HepG2 (cell line): ENCODE measurements around the gene RREB1. TPM values are rescaled to one million over a fixed set of nuclear protein-coding genes. Genes with fewer than 3 reads are reported as not detected.

Experiments used
- ARID4A ChIP-seq: sonication (generic); formaldehyde crosslinking; IDR thresholded peaks from 2 replicates; pipeline ENCODE4 v1.5.0; 2020; ENCODE audit warnings: mild to moderate bottlenecking, missing genetic modification reagents, borderline replicate concordance
- CBFB ChIP-seq: sonication (generic); formaldehyde crosslinking; IDR thresholded peaks from 2 replicates; pipeline ENCODE4 v1.4.0; 2020; ENCODE audit warnings: missing genetic modification reagents
- CCAR2 ChIP-seq: fragments of 200-400 bp; formaldehyde crosslinking; optimal IDR thresholded peaks from 2 replicates; pipeline ENCODE3; 2018; ENCODE audit warnings: low read depth, mild to moderate bottlenecking, low read length, moderate library complexity
- GFI1 ChIP-seq: sonication (generic); formaldehyde crosslinking; IDR thresholded peaks from 2 replicates; pipeline ENCODE4 v1.5.0; 2020; ENCODE audit warnings: missing genetic modification reagents, mild to moderate bottlenecking, borderline replicate concordance
- KDM5B ChIP-seq: sonication (generic); formaldehyde crosslinking; IDR thresholded peaks from 2 replicates; pipeline ENCODE4 v1.4.0; 2020; ENCODE audit warnings: missing genetic modification reagents, mild to moderate bottlenecking, borderline replicate concordance
- KMT2A ChIP-seq: sonication (generic); formaldehyde crosslinking; IDR thresholded peaks from 2 replicates; pipeline ENCODE4 v1.4.0; 2020; ENCODE audit warnings: missing genetic modification reagents
- MED13 ChIP-seq: sonication (generic); formaldehyde crosslinking; IDR thresholded peaks from 2 replicates; pipeline ENCODE4 v1.5.0; 2020; ENCODE audit warnings: missing genetic modification reagents
- NCOR1 ChIP-seq: fragments of 200-600 bp; sonication (generic); IDR thresholded peaks from 2 replicates; pipeline ENCODE4 v1.7.0; 2017; ENCODE audit warnings: antibody characterized with exemption, low read length, borderline replicate concordance
- NFE2L2 ChIP-seq: fragments of 150-350 bp; IDR thresholded peaks from 2 replicates; pipeline ENCODE4 v1.6.1; 2014; ENCODE audit warnings: low read length
- SMARCC2 ChIP-seq: fragments of 450-650 bp; IDR thresholded peaks from 2 replicates; pipeline ENCODE4 v1.6.1; 2017; ENCODE audit warnings: antibody characterized with exemption, mild to moderate bottlenecking
- TAF1 ChIP-seq: sonication (generic); formaldehyde crosslinking; IDR thresholded peaks from 2 replicates; pipeline ENCODE4 v1.4.0; 2020; ENCODE audit warnings: missing genetic modification reagents
- ZBTB20 ChIP-seq: sonication (generic); formaldehyde crosslinking; IDR thresholded peaks from 2 replicates; pipeline ENCODE4 v1.8.1; 2023; ENCODE audit warnings: missing genetic modification reagents, low read depth, mild to moderate bottlenecking, borderline replicate concordance
- ZBTB8A ChIP-seq: sonication (generic); formaldehyde crosslinking; IDR thresholded peaks from 2 replicates; pipeline ENCODE4 v1.4.0; 2020; ENCODE audit warnings: mild to moderate bottlenecking, low read depth, missing genetic modification reagents, borderline replicate concordance
- ZFP36 ChIP-seq: fragments of 150-350 bp; IDR thresholded peaks from 2 replicates; pipeline ENCODE4 v1.6.1; 2018; ENCODE audit warnings: borderline replicate concordance, low read length, low read depth; ENCODE audit not compliant: partially characterized antibody
- ZNF614 ChIP-seq: IDR thresholded peaks from 2 replicates; pipeline ENCODE4 v1.6.1; 2018; ENCODE audit warnings: missing biosample characterization, missing genetic modification reagents, inconsistent platforms, borderline replicate concordance
- ZNF773 ChIP-seq: sonication (generic); formaldehyde crosslinking; IDR thresholded peaks from 2 replicates; pipeline ENCODE4 v1.4.0; 2020; ENCODE audit warnings: missing genetic modification reagents, borderline replicate concordance
- ZNF891 ChIP-seq: sonication (generic); formaldehyde crosslinking; IDR thresholded peaks from 2 replicates; pipeline ENCODE4 v1.5.0; 2020; ENCODE audit warnings: mild to moderate bottlenecking, missing genetic modification reagents
- polyA plus RNA-seq, 8 experiments: library from polyadenylated mRNA; depleted of rRNA in 3 of 8; stranded (reverse) in 7 of 8; unstranded in 1 of 8; fragments of >200 nt; fragmentation: Illumina TruSeq in 4 of 8; extraction: Trizol in 4 of 8; gene quantifications; 2 replicates each; pipeline versions ENCODE4 v1.2.1 to v1.2.3, GENCODE V29; 2011 to 2016; ENCODE audit warnings: low read depth in 4 of 8, missing spikeins in 1 of 8, mixed read lengths in 1 of 8; ENCODE audit not compliant: insufficient read depth in 1 of 8
- total RNA-seq, 5 experiments: library from RNA; depleted of rRNA; stranded (reverse); fragments of >200 nt; fragmentation: Illumina TruSeq; extraction: Trizol; gene quantifications; 2 replicates each; pipeline ENCODE4 v1.2.3, GENCODE V29; 2016; ENCODE audit warnings: low read depth in 1 of 5
- TF ChIP-seq, protein P1 (sequence below): sonication (generic); formaldehyde crosslinking; IDR thresholded peaks from 2 replicates; pipeline ENCODE4 v1.4.0; 2020; ENCODE audit warnings: missing genetic modification reagents, borderline replicate concordance
- TF ChIP-seq, protein P2 (sequence below): sonication (generic); formaldehyde crosslinking; IDR thresholded peaks from 2 replicates; pipeline ENCODE4 v1.8.1; 2022; ENCODE audit warnings: low read depth, mild to moderate bottlenecking, missing genetic modification reagents

RREB1 gene
- total and polyA plus RNA-seq, 2 of the 13 experiments (the other 11 are each of a cell fraction or from before 2014, with no cell fraction given) = 6.1 to 23.2 TPM

- TF ChIP-seq, protein P1, sequence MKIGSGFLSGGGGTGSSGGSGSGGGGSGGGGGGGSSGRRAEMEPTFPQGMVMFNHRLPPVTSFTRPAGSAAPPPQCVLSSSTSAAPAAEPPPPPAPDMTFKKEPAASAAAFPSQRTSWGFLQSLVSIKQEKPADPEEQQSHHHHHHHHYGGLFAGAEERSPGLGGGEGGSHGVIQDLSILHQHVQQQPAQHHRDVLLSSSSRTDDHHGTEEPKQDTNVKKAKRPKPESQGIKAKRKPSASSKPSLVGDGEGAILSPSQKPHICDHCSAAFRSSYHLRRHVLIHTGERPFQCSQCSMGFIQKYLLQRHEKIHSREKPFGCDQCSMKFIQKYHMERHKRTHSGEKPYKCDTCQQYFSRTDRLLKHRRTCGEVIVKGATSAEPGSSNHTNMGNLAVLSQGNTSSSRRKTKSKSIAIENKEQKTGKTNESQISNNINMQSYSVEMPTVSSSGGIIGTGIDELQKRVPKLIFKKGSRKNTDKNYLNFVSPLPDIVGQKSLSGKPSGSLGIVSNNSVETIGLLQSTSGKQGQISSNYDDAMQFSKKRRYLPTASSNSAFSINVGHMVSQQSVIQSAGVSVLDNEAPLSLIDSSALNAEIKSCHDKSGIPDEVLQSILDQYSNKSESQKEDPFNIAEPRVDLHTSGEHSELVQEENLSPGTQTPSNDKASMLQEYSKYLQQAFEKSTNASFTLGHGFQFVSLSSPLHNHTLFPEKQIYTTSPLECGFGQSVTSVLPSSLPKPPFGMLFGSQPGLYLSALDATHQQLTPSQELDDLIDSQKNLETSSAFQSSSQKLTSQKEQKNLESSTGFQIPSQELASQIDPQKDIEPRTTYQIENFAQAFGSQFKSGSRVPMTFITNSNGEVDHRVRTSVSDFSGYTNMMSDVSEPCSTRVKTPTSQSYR (CRISPR knock-in tag) = peak; percentile 49; the same call in 1 of the 2 replicates
- no peak; the same call in 1 of the 2 replicates for TF ChIP-seq ZNF614 (CRISPR knock-in tag)
- no peak for TF ChIP-seq NFE2L2
- no peak; the same call in 1 of the 2 replicates for TF ChIP-seq GFI1 (CRISPR knock-in tag)
- TF ChIP-seq SMARCC2 = no peak
- TF ChIP-seq ZNF891 (CRISPR knock-in tag) = peak; percentile 70
- TF ChIP-seq TAF1 (CRISPR knock-in tag) = peak; percentile 89
- no peak for TF ChIP-seq ZFP36
- 0 out of 2 replicates have a peak, but pooled peaks have one; percentile 36 for TF ChIP-seq CBFB (CRISPR knock-in tag)
- TF ChIP-seq KMT2A (CRISPR knock-in tag) = peak; percentile 80
- no peak for TF ChIP-seq ARID4A (CRISPR knock-in tag)
- TF ChIP-seq MED13 (CRISPR knock-in tag) = peak; percentile 80
- no peak for TF ChIP-seq NCOR1
- TF ChIP-seq, protein P2, sequence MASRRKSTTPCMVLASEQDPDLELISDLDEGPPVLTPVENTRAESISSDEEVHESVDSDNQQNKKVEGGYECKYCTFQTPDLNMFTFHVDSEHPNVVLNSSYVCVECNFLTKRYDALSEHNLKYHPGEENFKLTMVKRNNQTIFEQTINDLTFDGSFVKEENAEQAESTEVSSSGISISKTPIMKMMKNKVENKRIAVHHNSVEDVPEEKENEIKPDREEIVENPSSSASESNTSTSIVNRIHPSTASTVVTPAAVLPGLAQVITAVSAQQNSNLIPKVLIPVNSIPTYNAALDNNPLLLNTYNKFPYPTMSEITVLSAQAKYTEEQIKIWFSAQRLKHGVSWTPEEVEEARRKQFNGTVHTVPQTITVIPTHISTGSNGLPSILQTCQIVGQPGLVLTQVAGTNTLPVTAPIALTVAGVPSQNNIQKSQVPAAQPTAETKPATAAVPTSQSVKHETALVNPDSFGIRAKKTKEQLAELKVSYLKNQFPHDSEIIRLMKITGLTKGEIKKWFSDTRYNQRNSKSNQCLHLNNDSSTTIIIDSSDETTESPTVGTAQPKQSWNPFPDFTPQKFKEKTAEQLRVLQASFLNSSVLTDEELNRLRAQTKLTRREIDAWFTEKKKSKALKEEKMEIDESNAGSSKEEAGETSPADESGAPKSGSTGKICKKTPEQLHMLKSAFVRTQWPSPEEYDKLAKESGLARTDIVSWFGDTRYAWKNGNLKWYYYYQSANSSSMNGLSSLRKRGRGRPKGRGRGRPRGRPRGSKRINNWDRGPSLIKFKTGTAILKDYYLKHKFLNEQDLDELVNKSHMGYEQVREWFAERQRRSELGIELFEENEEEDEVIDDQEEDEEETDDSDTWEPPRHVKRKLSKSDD (CRISPR knock-in tag) = peak; percentile 81
- TF ChIP-seq CCAR2 = no peak
- TF ChIP-seq KDM5B (CRISPR knock-in tag) = peak; percentile 98
- no peak; the same call in 1 of the 2 replicates for TF ChIP-seq ZNF773 (CRISPR knock-in tag)
- peak; percentile 76 for TF ChIP-seq ZBTB20 (CRISPR knock-in tag)
- no peak for TF ChIP-seq ZBTB8A
These were observed 33.0 kb downstream of the RREB1 start (continued) for GRCh38 chr6:7140631-7141378.
